GM21528 (cell line): ENCODE measurements around the gene NKAIN2.
"Not testable (repeated sequence)": the region's sequence is repeated elsewhere in the genome, so short reads cannot be mapped to it uniquely, and the experiment has no call there.

Source experiments
- ATAC-seq: cut with Tn5 transposase; IDR thresholded peaks from one replicate; pipeline ENCODE4 v1.9.1; 2021; ENCODE audit warnings: mild to moderate bottlenecking, moderate library complexity; ENCODE audit not compliant: unreplicated experiment, low FRiP score

NKAIN2 gene

GRCh38 chr6:124011180-124011579 lies 207.5 kb downstream of the NKAIN2 start:
- ATAC-seq, result no peak

- not testable (repeated sequence) for ATAC-seq
These were observed 218.4 kb downstream of the NKAIN2 start for GRCh38 chr6:124022051-124022450.

- no peak for ATAC-seq
These were observed 219.0 kb downstream of the NKAIN2 start for GRCh38 chr6:124022641-124023040.

GRCh38 chr6:124026694-124027093 lies 223.0 kb downstream of the NKAIN2 start:
- ATAC-seq, result no peak

GRCh38 chr6:124027392-124027791 lies 223.7 kb downstream of the NKAIN2 start:
- no peak for ATAC-seq

- no peak for ATAC-seq
These were observed 224.5 kb downstream of the NKAIN2 start for GRCh38 chr6:124028117-124028516.

GRCh38 chr6:124029567-124029966 lies 225.9 kb downstream of the NKAIN2 start:
- ATAC-seq, result no peak

GRCh38 chr6:124033501-124033900 lies 229.8 kb downstream of the NKAIN2 start:
- ATAC-seq, result no peak

GRCh38 chr6:124036384-124036783 lies 232.7 kb downstream of the NKAIN2 start:
- ATAC-seq, result no peak

- ATAC-seq, result no peak
These were observed 237.0 kb downstream of the NKAIN2 start for GRCh38 chr6:124040655-124041054.

- no peak for ATAC-seq
These were observed 248.5 kb downstream of the NKAIN2 start for GRCh38 chr6:124052120-124052519.

GRCh38 chr6:124053315-124053714 lies 249.7 kb downstream of the NKAIN2 start:
- ATAC-seq, result no peak

GRCh38 chr6:124054034-124054433 lies 250.4 kb downstream of the NKAIN2 start:
- ATAC-seq, result no peak

GRCh38 chr6:124055395-124055794 lies 251.7 kb downstream of the NKAIN2 start:
- ATAC-seq, result no peak

GRCh38 chr6:124055963-124056362 lies 252.3 kb downstream of the NKAIN2 start:
- ATAC-seq, result no peak

- no peak for ATAC-seq
These were observed 253.0 kb downstream of the NKAIN2 start for GRCh38 chr6:124056407-124057334.

- ATAC-seq, result no peak
These were observed 253.8 kb downstream of the NKAIN2 start for GRCh38 chr6:124057461-124057860.

- no peak for ATAC-seq
These were observed 260.9 kb downstream of the NKAIN2 start for GRCh38 chr6:124064317-124065113.

- ATAC-seq, result no peak
These were observed 262.6 kb downstream of the NKAIN2 start for GRCh38 chr6:124066269-124066668.

- no peak for ATAC-seq
These were observed 263.4 kb downstream of the NKAIN2 start for GRCh38 chr6:124066946-124067552.
